Endothelial cell of umbilical vein (primary cell): ENCODE results near the gene RAB36.

ENCODE experiments used
- POLR2AphosphoS5 ChIP-seq: IDR thresholded peaks from 2 replicates; pipeline ENCODE4 v1.6.1; 2012; ENCODE audit warnings: low read depth, mild to moderate bottlenecking, control low read depth, low read length, moderate library complexity; ENCODE audit not compliant: insufficient read depth
- TF ChIP-seq, protein P1 (sequence below), 2 donors: IDR thresholded peaks; 1 replicate in 1 of 2; 2 replicates in 1 of 2; pipeline ENCODE4 v1.5.1; 2011; ENCODE audit warnings: low read length in 2 of 2, mild to moderate bottlenecking in 2 of 2, moderate library complexity in 2 of 2, control low read depth in 1 of 2, inconsistent platforms in 1 of 2, low read depth in 1 of 2; ENCODE audit not compliant: insufficient read depth in 1 of 2; ENCODE audit errors: extremely low read depth in 1 of 2

DNA sequence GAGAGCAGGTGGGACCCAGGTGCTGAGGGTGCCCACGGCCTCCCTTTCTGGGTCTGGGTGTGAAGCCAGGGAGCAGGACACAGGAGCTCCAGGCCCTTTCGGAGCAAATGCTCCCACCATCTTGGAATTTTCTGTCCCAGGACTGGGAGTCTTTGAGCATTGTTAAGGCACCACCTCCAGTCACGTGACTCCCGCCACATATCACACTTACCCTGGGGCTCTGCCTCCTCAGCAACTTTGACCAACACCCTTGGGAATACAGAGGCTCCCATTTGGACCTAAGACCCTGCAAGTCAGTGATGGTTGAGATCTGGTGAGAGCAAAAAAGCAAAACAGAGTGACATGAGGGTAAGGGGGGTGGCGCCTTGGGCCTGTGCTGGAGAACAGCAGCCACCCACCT lies 39.4 kb upstream of the RAB36 start:
- TF ChIP-seq POLR2AphosphoS5, result no peak
- TF ChIP-seq, protein P1, sequence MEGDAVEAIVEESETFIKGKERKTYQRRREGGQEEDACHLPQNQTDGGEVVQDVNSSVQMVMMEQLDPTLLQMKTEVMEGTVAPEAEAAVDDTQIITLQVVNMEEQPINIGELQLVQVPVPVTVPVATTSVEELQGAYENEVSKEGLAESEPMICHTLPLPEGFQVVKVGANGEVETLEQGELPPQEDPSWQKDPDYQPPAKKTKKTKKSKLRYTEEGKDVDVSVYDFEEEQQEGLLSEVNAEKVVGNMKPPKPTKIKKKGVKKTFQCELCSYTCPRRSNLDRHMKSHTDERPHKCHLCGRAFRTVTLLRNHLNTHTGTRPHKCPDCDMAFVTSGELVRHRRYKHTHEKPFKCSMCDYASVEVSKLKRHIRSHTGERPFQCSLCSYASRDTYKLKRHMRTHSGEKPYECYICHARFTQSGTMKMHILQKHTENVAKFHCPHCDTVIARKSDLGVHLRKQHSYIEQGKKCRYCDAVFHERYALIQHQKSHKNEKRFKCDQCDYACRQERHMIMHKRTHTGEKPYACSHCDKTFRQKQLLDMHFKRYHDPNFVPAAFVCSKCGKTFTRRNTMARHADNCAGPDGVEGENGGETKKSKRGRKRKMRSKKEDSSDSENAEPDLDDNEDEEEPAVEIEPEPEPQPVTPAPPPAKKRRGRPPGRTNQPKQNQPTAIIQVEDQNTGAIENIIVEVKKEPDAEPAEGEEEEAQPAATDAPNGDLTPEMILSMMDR (IDR thresholded peaks at IDR 0.05; ENCODE audit: extremely low read depth in 1 of 2, insufficient read depth in 1 of 2, low read depth in 1 of 2, low read length in 2 of 2), result no peak
